ENCODE measurements around the gene LMLN.

Gene LMLN

DNA sequence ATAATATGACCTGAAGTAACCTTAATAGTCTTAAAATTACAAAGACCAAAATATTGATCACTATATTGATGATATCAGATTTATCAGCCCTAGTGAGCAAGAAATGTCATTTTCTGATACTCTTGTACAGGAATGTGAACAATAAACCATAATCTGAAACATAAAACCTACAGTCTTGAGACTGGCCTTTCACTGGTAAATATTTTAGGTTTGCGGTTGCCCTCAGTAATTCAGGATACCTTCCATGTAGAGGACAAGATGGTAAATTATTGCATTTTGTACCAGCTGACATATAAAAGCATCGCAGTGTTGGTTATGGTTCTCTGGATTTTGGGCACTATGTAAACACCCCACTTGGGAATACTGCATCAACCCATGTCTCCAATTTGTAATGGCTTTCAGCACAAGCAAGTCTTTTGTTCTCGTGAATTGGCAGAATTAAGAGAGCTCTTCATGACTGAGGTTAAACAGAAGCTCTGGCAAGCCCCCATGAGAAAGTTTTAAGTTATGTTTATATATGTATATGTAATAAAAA is 128.5 kb downstream of the LMLN start:
- H3K36me3 ChIP-seq (ENCODE audit: low read length) = no peaks in the 10 kb centered on the region
- no peak overlapping the region for H3K4me3 ChIP-seq (ENCODE audit: insufficient read depth, low read length, poor library complexity, severe bottlenecking)
- TF ChIP-seq EZH2phosphoT487 (conservative IDR thresholded peaks at IDR 0.05; ENCODE audit: low read length) = no peak
- TF ChIP-seq, protein P1, sequence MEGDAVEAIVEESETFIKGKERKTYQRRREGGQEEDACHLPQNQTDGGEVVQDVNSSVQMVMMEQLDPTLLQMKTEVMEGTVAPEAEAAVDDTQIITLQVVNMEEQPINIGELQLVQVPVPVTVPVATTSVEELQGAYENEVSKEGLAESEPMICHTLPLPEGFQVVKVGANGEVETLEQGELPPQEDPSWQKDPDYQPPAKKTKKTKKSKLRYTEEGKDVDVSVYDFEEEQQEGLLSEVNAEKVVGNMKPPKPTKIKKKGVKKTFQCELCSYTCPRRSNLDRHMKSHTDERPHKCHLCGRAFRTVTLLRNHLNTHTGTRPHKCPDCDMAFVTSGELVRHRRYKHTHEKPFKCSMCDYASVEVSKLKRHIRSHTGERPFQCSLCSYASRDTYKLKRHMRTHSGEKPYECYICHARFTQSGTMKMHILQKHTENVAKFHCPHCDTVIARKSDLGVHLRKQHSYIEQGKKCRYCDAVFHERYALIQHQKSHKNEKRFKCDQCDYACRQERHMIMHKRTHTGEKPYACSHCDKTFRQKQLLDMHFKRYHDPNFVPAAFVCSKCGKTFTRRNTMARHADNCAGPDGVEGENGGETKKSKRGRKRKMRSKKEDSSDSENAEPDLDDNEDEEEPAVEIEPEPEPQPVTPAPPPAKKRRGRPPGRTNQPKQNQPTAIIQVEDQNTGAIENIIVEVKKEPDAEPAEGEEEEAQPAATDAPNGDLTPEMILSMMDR (IDR thresholded peaks at IDR 0.05; ENCODE audit: insufficient read depth, low read length, poor library complexity, severe bottlenecking) = no peak
- H3K9me3 ChIP-seq (ENCODE audit: insufficient read depth, low read length) = no peaks in the 10 kb centered on the region
- no peak overlapping the region for H3K27ac ChIP-seq (ENCODE audit: low read depth, low read length)
- 0 out of 2 replicates have a peak, but pooled peaks cover 5% of the 10 kb centered on the region for H3K27me3 ChIP-seq (ENCODE audit: low read length)
- no peaks in the 10 kb centered on the region for H4K20me1 ChIP-seq (ENCODE audit: low read depth, low read length)
- H3K9ac ChIP-seq (ENCODE audit: low read length) = no peak overlapping the region
- H3K79me2 ChIP-seq (ENCODE audit: insufficient read depth, low read length) = no peaks in the 10 kb centered on the region
- no peak overlapping the region for H2AFZ ChIP-seq (ENCODE audit: low read depth, low read length, severe bottlenecking)
- H3K4me2 ChIP-seq (ENCODE audit: low read depth, low read length, poor library complexity, severe bottlenecking) = no peak overlapping the region
- H3K9me2 ChIP-seq (replicated peaks; ENCODE audit: insufficient read depth, low read length) = no peaks in the 10 kb centered on the region
- H3F3A ChIP-seq (ENCODE audit: insufficient read depth) = no peaks in the 10 kb centered on the region

DNA sequence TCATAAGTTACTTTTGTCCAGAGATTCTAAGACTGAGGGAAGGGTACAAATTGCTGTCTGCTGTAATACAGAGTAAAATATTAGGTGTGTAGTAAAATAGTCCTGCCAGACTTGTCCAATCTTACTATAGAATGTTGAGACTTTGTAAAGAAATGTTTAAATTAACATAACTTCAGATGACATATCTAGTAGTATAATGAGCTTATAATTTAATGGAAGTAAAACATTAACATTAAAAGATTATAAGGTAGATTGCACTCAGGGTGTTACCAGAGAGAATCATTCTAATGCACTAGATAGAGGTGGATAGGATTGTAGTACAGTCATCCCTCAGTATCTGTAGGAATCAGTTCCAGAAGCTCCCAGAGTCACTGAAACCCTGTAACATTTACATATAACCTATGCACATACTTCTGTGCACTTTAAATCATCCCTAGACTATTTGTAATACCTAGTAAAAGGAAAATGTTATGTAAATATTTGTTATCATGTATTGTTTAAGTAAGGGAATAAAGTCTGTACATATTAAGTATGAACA is 130.8 kb downstream of the LMLN start:
- Histone ChIP-seq H3K9me3 (ENCODE audit: insufficient read depth, low read length) (no peaks in the 10 kb centered on the region), H3K9ac (ENCODE audit: low read length) (no peak overlapping the region), H3F3A (ENCODE audit: insufficient read depth) (no peaks in the 10 kb centered on the region), H4K20me1 (ENCODE audit: low read depth, low read length) (no peaks in the 10 kb centered on the region), H3K36me3 (ENCODE audit: low read length) (no peaks in the 10 kb centered on the region), H3K4me2 (ENCODE audit: low read depth, low read length, poor library complexity, severe bottlenecking) (no peak overlapping the region), H3K27me3 (ENCODE audit: low read length) (0 out of 2 replicates have a peak, but pooled peaks cover 5% of the 10 kb centered on the region), H3K9me2 (replicated peaks; ENCODE audit: insufficient read depth, low read length) (no peaks in the 10 kb centered on the region), H3K4me3 (ENCODE audit: insufficient read depth, low read length, poor library complexity, severe bottlenecking) (no peak overlapping the region), H2AFZ (ENCODE audit: low read depth, low read length, severe bottlenecking) (no peak overlapping the region), H3K79me2 (ENCODE audit: insufficient read depth, low read length) (no peaks in the 10 kb centered on the region), H3K27ac (ENCODE audit: low read depth, low read length) (no peak overlapping the region)
- TF ChIP-seq, protein P1 (IDR thresholded peaks at IDR 0.05; ENCODE audit: insufficient read depth, low read length, poor library complexity, severe bottlenecking) = no peak
- no peak for TF ChIP-seq EZH2phosphoT487 (conservative IDR thresholded peaks at IDR 0.05; ENCODE audit: low read length)

DNA sequence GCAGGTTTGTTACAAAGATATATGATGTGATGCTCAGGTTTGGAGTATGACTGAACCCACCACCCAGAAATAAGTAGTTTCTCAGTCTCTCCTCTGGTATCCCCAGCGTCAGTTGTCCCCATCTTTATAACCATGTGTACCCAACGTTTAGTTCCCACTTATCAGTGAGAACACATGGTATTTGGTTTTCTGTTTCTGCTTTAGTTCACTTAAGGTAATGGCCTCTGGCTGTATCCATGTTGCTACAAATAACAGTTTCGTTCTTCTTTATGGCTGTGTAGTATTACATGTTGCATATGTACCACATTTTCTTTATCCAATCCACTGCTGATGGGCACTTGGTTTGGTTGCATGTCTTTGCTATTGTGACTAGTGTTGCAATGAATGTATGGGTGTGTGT is 132.3 kb downstream of the LMLN start:
- no peaks in the 10 kb centered on the region for H4K20me1 ChIP-seq (ENCODE audit: low read depth, low read length)
- no peak for TF ChIP-seq EZH2phosphoT487 (conservative IDR thresholded peaks at IDR 0.05; ENCODE audit: low read length)
- TF ChIP-seq, protein P1 (IDR thresholded peaks at IDR 0.05; ENCODE audit: insufficient read depth, low read length, poor library complexity, severe bottlenecking) = no peak
- H3K9ac ChIP-seq (ENCODE audit: low read length) = no peak overlapping the region
- H3K9me2 ChIP-seq (replicated peaks; ENCODE audit: insufficient read depth, low read length) = no peaks in the 10 kb centered on the region
- no peak overlapping the region for H3K27ac ChIP-seq (ENCODE audit: low read depth, low read length)
- H2AFZ ChIP-seq (ENCODE audit: low read depth, low read length, severe bottlenecking) = no peak overlapping the region
- no peaks in the 10 kb centered on the region for H3F3A ChIP-seq (ENCODE audit: insufficient read depth)
- H3K4me2 ChIP-seq (ENCODE audit: low read depth, low read length, poor library complexity, severe bottlenecking) = no peak overlapping the region
- H3K4me3 ChIP-seq (ENCODE audit: insufficient read depth, low read length, poor library complexity, severe bottlenecking) = no peak overlapping the region
- H3K27me3 ChIP-seq (ENCODE audit: low read length) = no peaks in the 10 kb centered on the region
- H3K79me2 ChIP-seq (ENCODE audit: insufficient read depth, low read length) = no peaks in the 10 kb centered on the region
- H3K9me3 ChIP-seq (ENCODE audit: insufficient read depth, low read length) = no peaks in the 10 kb centered on the region
- no peaks in the 10 kb centered on the region for H3K36me3 ChIP-seq (ENCODE audit: low read length)

Measured in SU-DHL-6 (cell line).